ENCODE data around the gene CAMTA1.

CAMTA1 gene

GRCh38 chr1:7076572-7076971 is 291.3 kb downstream of the CAMTA1 start:
- DNase-seq (ENCODE audit: low read depth in 3 of 3): no peak

GRCh38 chr1:7077136-7077535 is 291.9 kb downstream of the CAMTA1 start:
- no peak for DNase-seq (ENCODE audit: low read depth in 3 of 3)

DNA sequence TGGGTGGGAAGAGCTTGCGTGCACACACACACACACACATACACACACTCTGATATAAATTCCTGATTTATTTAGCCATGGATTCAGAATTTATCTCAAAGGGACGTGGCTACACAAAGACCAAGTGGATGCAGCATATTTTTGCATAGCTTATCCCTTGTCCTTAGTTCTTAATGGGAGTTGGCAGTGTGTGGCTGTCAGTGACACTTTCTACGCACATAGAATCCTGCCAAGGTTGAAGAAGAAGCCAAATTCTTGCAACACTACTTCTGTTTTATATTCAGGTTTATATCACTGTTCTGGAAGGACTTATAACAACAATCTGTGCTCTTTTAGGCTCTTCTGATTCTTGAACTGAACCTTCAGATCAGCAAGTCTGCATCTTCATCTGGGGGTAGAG is 292.7 kb downstream of the CAMTA1 start:
- no peak for DNase-seq (ENCODE audit: low read depth in 3 of 3)

- no peak for DNase-seq (ENCODE audit: low read depth in 3 of 3)
These were observed 294.4 kb downstream of the CAMTA1 start for GRCh38 chr1:7079637-7080036.

DNA sequence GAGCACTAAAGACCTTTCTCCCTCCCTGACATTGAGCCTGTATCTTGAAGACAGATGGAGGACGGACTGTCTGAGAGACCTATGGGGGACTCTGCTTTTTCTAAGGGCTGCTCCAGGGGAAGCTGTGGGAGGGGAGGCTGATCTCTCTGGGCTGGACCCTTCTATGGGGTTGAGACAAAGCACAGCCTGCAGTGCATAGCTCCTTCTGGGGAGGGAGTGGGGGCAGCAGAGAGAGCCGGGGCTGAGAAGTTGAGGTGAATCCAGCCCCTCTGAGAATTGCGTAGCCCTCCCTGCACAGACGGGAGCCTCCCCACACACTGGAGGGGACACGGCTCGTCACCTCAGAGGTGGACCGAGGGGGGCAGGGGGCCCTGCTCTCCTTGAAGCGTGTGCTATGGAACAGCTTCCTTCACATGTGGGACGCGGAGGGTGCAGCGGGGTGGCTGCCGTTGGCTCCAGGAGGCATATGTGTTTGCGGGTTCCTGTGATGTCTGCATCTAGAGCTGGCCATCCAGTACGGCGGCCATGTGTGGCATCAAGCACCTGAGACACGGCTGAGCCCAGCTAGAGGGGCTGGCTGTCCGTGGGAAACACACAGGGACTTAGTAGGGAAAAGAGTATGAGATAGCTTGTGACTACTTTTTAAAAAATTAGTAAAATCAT is 299.1 kb downstream of the CAMTA1 start:
- DNase-seq (ENCODE audit: low read depth in 3 of 3): no peak

DNA sequence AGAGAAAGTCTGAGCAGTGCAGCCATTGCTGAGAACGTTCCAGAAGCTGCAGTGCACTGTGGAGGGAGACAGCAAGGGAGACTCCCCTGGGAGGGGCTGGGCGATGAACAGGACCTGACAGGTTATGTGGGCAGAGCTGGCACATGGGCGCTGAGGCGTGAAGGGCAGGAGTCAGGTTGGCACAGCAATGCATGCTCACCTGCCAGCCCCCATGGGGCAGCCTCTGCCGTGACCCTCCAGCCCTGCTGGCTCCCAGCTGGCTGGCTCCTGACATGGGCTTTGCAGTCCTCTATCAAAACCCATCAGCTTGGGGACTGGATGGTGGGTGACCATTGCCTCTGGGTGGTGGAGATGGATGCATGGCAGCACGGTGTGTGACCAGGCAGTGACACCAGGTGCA is 300.3 kb downstream of the CAMTA1 start:
- no peak for DNase-seq (ENCODE audit: low read depth in 3 of 3)

DNA sequence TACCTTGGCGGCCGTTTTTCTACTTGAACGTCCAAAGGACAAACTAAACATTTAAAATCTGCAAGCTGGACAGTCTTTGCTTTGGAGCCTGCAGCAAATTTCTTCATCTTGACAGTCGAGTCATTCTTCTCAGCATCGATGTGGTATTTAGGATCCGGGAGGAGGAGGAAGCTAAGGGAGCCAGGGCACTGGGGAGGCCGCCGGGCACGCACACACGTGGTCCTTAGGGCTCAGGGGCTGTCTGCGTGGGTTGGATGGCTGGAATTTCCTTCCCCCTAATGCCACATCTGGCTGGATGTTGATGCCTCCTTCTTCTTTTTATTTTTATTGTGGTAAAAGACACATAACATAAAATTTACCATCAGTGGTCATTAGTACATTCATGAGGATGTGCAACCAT is 300.9 kb downstream of the CAMTA1 start:
- no peak for DNase-seq (ENCODE audit: low read depth in 3 of 3)

DNA sequence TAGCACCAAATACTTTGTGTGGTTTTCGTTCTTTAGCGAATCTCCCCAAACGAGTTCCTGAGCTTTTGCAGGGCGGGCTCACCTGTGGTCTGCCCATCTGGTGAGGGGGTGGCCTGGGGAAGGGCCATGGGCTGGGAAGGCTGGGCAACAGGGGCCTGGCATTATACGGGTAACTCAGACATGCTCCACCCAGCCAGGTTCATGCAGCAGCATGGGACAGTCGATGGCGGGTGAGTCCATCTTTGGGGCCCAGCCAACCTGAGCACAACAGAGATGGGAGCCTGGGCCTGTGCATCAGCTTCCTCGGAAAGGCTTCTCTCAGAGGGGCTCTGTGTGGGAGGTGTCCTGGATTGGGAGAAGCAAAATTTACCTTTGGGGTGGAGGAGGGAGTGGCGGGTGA is 302.6 kb downstream of the CAMTA1 start:
- DNase-seq (ENCODE audit: low read depth in 3 of 3): no peak

GRCh38 chr1:7089497-7089896 is 304.2 kb downstream of the CAMTA1 start:
- no peak for DNase-seq (ENCODE audit: low read depth in 3 of 3)

DNA sequence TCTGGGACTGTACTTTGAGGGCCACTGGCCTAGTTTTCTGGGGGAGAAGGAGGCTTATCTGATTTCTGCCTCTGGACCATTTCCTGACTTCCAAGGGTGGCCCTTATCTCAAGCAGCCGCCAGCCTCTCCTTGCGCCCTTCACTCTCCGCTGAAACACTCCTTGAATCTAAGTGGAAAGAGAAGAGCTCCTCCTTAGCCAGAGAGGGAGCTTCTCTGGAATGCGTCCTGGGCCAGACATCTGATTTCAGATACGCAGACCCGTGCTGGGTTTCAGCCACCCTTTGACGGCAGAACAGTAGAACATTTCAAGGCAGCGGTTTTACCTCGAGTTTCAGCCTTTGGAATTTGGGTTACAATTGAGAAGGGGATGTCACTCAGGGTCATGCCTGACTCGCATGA is 308.0 kb downstream of the CAMTA1 start:
- DNase-seq (ENCODE audit: low read depth in 3 of 3): no peak

GRCh38 chr1:7094086-7094485 is 308.8 kb downstream of the CAMTA1 start:
- DNase-seq (ENCODE audit: low read depth in 3 of 3): no peak

DNA sequence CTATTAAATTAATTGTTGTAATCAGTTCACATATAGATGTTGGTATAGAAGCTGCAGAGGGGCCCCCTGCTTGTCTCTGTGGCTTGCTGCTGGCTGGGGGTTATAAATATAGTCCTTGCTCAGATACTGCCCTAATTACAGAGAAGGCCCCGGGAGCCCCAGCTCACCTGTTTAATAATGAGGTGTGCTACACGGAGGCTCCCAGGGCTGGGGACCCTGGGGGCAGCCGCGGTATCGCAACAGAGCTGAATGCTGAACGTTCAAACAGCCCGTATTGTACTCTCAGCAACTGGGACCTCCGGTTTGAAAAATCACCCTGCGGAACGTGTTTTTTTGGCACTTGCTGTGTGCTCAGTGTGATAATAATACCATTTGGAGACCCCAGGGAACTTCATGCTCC is 309.3 kb downstream of the CAMTA1 start:
- DNase-seq (ENCODE audit: low read depth in 3 of 3): no peak

- no peak for DNase-seq (ENCODE audit: low read depth in 3 of 3)
These were observed 310.2 kb downstream of the CAMTA1 start for GRCh38 chr1:7095343-7095964.

DNA sequence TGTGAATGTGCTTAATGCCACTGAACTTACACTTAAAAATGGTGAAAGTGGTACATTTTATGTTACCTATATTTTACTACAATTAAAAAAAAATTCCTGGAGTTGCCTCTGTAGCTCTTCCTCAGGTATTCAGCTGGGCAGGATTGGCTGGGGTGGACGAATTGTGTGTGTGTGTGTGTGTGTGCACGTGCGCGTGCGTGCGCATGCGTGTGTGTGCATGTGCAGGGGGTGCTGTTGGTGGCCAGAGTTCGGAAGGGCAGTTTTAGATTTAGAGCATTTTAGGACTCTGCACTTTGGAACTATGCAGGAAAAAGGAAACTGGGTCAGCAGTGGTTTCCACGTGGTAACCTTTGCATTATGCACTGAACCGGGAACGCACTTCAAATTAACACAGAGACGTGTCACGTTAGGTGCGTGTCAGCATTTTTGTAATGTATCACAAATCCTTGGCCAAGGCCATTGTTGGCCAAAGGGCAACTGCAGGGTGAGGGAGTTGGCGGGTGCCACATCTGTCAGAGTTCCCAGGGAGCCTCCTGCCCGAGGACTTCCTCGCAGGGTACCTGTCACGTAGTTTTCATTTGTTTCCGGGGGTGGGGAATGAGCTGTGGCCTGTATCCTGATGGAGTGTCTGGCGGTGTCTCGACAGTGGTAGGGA is 312.8 kb downstream of the CAMTA1 start:
- no peak for DNase-seq (ENCODE audit: low read depth in 3 of 3)

GRCh38 chr1:7098641-7099040 is 313.4 kb downstream of the CAMTA1 start:
- DNase-seq (ENCODE audit: low read depth in 3 of 3): no peak

GRCh38 chr1:7100479-7100878 is 315.2 kb downstream of the CAMTA1 start:
- no peak for DNase-seq (ENCODE audit: low read depth in 3 of 3)

DNA sequence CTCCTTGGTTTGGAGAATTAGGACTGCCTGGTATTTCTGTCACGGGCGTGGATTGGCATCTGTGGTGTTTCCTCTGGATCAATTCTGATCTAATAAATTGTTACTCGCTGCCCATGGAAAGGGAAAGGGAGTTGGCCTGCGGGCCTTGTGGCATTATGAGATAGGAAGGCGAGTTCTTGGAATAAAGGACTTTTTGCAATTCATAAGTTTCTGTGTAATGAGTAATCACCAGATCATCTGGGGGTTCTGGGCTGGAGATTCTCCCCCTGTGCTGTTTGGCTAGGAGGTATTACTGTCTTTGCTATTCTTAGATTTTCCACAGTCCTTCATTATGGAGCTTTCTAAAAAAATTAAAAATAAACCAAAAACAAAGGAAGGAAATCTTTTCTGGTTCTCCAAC is 315.9 kb downstream of the CAMTA1 start:
- DNase-seq (ENCODE audit: low read depth in 3 of 3): no peak

- DNase-seq (ENCODE audit: low read depth in 3 of 3): no peak
These were observed 318.1 kb downstream of the CAMTA1 start for GRCh38 chr1:7103361-7103782.

DNA sequence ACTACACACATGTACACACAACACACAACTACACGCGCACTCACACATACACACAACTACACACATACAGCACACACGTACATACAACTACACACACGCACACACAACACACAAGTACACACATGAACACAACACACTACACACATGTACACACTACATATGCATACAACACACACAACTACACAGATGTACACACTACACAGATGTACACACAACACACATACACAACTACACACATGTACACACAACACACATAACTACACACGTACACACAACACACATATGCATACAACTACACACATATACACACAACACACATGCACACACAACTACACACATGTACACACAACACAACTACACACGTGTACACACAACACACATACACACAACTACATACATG is 318.6 kb downstream of the CAMTA1 start:
- no peak for DNase-seq (ENCODE audit: low read depth in 3 of 3)

GRCh38 chr1:7104339-7104738 is 319.1 kb downstream of the CAMTA1 start:
- no peak for DNase-seq (ENCODE audit: low read depth in 3 of 3)

GRCh38 chr1:7105269-7105668 is 320.0 kb downstream of the CAMTA1 start:
- no peak for DNase-seq (ENCODE audit: low read depth in 3 of 3)

- no peak for DNase-seq (ENCODE audit: low read depth in 3 of 3)
These were observed 321.3 kb downstream of the CAMTA1 start for GRCh38 chr1:7106442-7107108.

All from stimulated activated CD4-positive, alpha-beta T cell treated with anti-CD3 and anti-CD28 coated beads, TNF-alpha, amount 100 ng/mL, for 24 hours (primary cell).